Bronchial epithelial cell (primary cell): Measurements from ENCODE around the gene EPB41L4B. TPM values are rescaled to one million over a fixed set of nuclear protein-coding genes. Genes with fewer than 3 reads are reported as not detected.
"Not testable (repeated sequence)": the region's sequence is repeated elsewhere in the genome, so short reads cannot be mapped to it uniquely, and the experiment has no call there.

Experiments used
- DNase-seq: peaks from one replicate; pipeline ENCODE4 v3.0.0-alpha.2; 2010; ENCODE audit warnings: low read depth
- FAIRE-seq: peaks from 2 replicates; lab custom pipeline; 2011; peaks lifted over from hg19 to GRCh38; lab: Jason Lieb, UNC
- H3K27me3 ChIP-seq: 2 replicates; pipeline ENCODE4 v1.5.1; 2011; ENCODE audit warnings: low read length; ENCODE audit not compliant: control insufficient read depth, insufficient read depth
- H3K36me3 ChIP-seq: 2 replicates; pipeline ENCODE4 v1.5.1; 2011; ENCODE audit warnings: low read length; ENCODE audit not compliant: control insufficient read depth, insufficient read depth
- H3K4me3 ChIP-seq: 2 replicates; pipeline ENCODE4 v1.5.1; 2011; ENCODE audit warnings: mild to moderate bottlenecking, low read depth, low read length, control low read depth
- total RNA-seq: library from RNA; depleted of rRNA; stranded (reverse); fragments of >200 nt; gene quantifications from 2 replicates; pipeline ENCODE4 v1.2.1, GENCODE V29; 2014
- TF ChIP-seq, protein P1 (sequence below): IDR thresholded peaks from 2 replicates; pipeline ENCODE4 v1.5.1; 2011; ENCODE audit warnings: mild to moderate bottlenecking, moderate library complexity, low read length, control low read depth, inconsistent platforms; ENCODE audit not compliant: insufficient read depth, severe bottlenecking

Gene EPB41L4B
- total RNA-seq, 1 donor from 2014 or later: 30.3 TPM

DNA sequence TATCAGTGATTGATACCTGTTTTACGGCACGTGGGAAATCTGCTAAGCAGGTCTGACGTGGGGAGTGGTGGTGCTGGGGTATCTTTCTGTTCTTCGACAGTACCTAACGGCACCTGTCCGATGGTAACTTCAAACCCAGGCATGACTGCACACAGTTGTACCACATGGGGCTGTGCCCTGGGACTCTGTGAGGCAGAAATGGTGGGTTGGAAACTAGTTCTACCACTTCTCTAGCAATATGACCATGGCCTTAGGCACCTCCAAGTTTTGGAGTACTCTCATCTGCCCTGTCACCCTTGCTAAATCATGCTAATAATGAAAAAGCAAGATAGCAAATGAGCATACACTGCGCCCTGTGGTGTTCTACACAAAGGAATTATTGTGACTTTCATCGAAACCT is 30.9 kb downstream of the EPB41L4B start:
- FAIRE-seq (no peak), DNase-seq (peak; percentile 27)
- TF ChIP-seq, protein P1, sequence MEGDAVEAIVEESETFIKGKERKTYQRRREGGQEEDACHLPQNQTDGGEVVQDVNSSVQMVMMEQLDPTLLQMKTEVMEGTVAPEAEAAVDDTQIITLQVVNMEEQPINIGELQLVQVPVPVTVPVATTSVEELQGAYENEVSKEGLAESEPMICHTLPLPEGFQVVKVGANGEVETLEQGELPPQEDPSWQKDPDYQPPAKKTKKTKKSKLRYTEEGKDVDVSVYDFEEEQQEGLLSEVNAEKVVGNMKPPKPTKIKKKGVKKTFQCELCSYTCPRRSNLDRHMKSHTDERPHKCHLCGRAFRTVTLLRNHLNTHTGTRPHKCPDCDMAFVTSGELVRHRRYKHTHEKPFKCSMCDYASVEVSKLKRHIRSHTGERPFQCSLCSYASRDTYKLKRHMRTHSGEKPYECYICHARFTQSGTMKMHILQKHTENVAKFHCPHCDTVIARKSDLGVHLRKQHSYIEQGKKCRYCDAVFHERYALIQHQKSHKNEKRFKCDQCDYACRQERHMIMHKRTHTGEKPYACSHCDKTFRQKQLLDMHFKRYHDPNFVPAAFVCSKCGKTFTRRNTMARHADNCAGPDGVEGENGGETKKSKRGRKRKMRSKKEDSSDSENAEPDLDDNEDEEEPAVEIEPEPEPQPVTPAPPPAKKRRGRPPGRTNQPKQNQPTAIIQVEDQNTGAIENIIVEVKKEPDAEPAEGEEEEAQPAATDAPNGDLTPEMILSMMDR: no peak
- no peak overlapping the region for H3K4me3 ChIP-seq
- H3K36me3 ChIP-seq: no peaks in the 10 kb centered on the region
- no peaks in the 10 kb centered on the region for H3K27me3 ChIP-seq

DNA sequence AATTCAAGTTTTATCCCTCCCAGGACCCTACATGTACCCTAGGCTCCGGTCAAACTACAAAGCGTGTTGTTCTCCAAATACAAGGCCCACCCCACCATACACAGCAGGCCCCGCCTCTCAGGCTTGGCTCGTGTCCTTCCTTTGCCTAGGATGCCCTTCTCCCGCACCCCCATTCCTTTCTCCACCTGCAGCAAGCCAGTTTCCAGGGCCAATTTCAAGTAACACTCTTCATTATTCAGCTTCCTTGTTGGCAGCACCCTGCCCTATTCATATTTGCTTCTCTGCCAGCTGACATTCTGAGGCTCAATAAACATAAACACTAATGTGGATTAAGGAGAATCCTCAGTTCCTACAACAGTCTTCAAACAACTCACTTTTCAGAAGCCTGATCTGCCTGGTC is 31.7 kb downstream of the EPB41L4B start:
- Histone ChIP-seq H3K4me3 (no peak overlapping the region), H3K36me3 (no peaks in the 10 kb centered on the region), H3K27me3 (no peaks in the 10 kb centered on the region)
- DNase-seq: no peak
- no peak for FAIRE-seq
- TF ChIP-seq, protein P1: no peak

DNA sequence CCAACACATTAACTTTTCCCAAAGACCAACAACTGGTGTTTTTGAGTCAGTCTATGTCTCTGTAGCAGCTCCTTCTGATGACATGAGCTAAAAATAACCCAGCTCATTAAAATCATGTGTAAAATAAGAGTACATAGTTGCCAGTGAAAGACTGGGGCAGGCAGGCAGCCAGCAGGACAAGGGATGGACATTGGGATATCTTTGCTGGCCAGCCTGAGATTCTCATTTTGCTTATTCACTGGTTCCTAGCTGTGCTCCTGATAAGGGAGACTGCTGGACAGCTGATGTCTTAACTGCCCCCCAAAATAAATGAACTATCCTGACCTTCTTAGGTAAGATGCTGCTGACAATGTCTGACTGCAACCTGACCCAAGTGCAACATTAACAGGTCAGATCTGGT is 33.9 kb downstream of the EPB41L4B start:
- DNase-seq (no peak), FAIRE-seq (no peak)
- TF ChIP-seq, protein P1: no peak
- no peak overlapping the region for H3K4me3 ChIP-seq
- H3K36me3 ChIP-seq: no peaks in the 10 kb centered on the region
- H3K27me3 ChIP-seq: no peaks in the 10 kb centered on the region

DNA sequence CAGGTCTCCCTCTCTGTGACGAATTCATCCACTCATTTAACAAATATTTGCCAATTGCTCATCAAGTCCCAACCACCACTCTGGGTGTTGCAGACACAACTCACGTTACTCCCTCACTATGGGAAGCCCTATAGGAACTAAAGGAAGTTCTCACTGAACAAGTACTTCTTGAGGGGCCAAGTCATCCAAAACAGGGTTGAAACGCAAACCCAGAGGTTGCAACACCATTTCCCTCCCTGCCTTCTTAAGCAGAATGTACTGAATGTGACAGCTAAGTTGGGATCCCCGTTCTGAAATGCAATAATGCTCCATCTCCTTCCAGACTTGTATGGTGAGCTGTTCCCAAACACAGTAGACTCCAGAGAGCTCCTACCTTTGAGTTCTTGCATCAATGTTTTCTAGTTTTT is 34.3 kb downstream of the EPB41L4B start:
- TF ChIP-seq, protein P1: no peak
- Histone ChIP-seq H3K27me3 (no peaks in the 10 kb centered on the region), H3K36me3 (no peaks in the 10 kb centered on the region), H3K4me3 (no peak overlapping the region)
- FAIRE-seq (no peak), DNase-seq (peak; percentile 99)

DNA sequence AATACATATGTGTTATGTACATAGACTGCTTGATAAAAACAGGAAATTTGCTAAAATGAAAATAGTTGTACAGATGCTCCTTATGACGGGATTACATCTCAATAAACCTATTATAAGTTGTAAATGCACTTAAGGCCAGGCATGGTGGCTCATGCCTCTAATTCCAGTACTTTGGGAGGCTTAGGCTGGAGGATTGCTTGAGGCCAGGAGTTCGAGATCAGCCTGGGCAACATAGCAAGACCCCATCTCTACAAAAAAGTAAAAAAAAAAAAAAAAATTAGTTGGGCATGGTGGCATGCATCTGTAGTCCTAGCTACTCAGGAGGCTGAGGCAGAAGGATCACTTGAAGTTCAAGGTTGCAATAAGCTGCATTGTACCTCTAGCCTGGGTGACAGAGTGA is 37.2 kb downstream of the EPB41L4B start:
- not testable (repeated sequence) for FAIRE-seq, H3K4me3 ChIP-seq, DNase-seq, H3K36me3 ChIP-seq, H3K27me3 ChIP-seq

DNA sequence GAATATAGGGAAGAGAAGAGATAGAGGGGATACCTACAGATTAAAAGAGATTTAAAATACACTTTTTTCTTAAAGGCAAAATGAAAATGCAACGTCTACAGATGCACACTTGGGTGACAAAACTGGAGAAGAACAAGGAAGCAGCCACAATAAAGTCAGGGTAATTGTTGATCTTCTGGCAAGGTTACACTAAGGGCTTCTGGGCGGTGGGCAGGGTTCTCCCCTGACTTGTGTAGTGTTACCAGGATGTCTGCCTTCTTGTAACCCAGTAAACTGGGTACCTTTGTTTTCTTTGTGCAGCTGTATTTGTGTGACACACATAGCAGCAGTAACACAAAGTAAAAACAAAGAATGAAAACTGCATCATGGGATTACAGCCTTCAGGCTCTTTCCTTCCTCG is 37.8 kb downstream of the EPB41L4B start:
- H3K36me3 ChIP-seq: no peaks in the 10 kb centered on the region
- TF ChIP-seq, protein P1: no peak
- no peaks in the 10 kb centered on the region for H3K27me3 ChIP-seq
- DNase-seq (no peak), FAIRE-seq (no peak)
- no peak overlapping the region for H3K4me3 ChIP-seq
